Activated naive CD8-positive, alpha-beta T cell treated with anti-CD3 and anti-CD28 coated beads, Interleukin-2, amount 10 ng/mL, durations not matched to agents 7 days and 5 days (primary cell): ENCODE measurements around the gene UGT2B28. TPM values are rescaled to one million over a fixed set of nuclear protein-coding genes. Genes with fewer than 3 reads are reported as not detected.
"Not testable (repeated sequence)": the region's sequence is repeated elsewhere in the genome, so short reads cannot be mapped to it uniquely, and the experiment has no call there.

Experiments used
- ATAC-seq: fragments of 150-1000 bp; cut with Tn5 transposase; one replicate; pipeline ENCODE4 v1.10.0; 2021; ENCODE audit warnings: low read depth, moderate library complexity
- POLR2A ChIA-PET: fragments of 350-600 bp; sonication (Branson Sonifier 250); formaldehyde crosslinking; loops from one replicate; lab custom pipeline; 2021; ENCODE audit warnings: antibody characterized with exemption; lab: Charles Lee
- DNase-seq: peaks from one replicate; pipeline ENCODE4 v3.0.0; 2021
- H3K27ac Mint-ChIP-seq: one replicate; pipeline ENCODE4 v1.8.0; 2022; ENCODE audit warnings: mild to moderate bottlenecking, mixed read lengths
- H3K27me3 Mint-ChIP-seq: one replicate; pipeline ENCODE4 v1.8.0; 2022; ENCODE audit warnings: mild to moderate bottlenecking, moderate library complexity, mixed read lengths
- H3K36me3 Mint-ChIP-seq: one replicate; pipeline ENCODE4 v1.8.0; 2021; ENCODE audit warnings: mild to moderate bottlenecking, mixed read lengths
- H3K4me1 Mint-ChIP-seq: one replicate; pipeline ENCODE4 v1.8.0; 2021; ENCODE audit warnings: mixed read lengths
- H3K4me3 Mint-ChIP-seq: one replicate; pipeline ENCODE4 v1.8.0; 2022; ENCODE audit warnings: mild to moderate bottlenecking, moderate library complexity, mixed read lengths
- H3K9me3 Mint-ChIP-seq: one replicate; pipeline ENCODE4 v1.8.0; 2021; ENCODE audit warnings: mixed read lengths
- total RNA-seq, 2 experiments: library from RNA; stranded (reverse); gene quantifications; one replicate each; pipeline ENCODE4 v1.2.3, GENCODE V29; 2021

UGT2B28 gene
- total RNA-seq, 2 experiments from 2014 or later, result not detected

- H3K27me3 Mint-ChIP-seq, ATAC-seq, H3K36me3 Mint-ChIP-seq, DNase-seq, POLR2A ChIA-PET, H3K27ac Mint-ChIP-seq, H3K9me3 Mint-ChIP-seq, H3K4me3 Mint-ChIP-seq, H3K4me1 Mint-ChIP-seq: not testable (repeated sequence)
Observed at GRCh38 chr4:69317669-69318298, 37.5 kb downstream of the UGT2B28 start.

- ATAC-seq, result no peak
- H3K9me3 Mint-ChIP-seq, result no peaks in the 10 kb centered on the region
- no peaks in the 10 kb centered on the region for H3K27me3 Mint-ChIP-seq
- no peaks in the 10 kb centered on the region for H3K4me1 Mint-ChIP-seq
- POLR2A ChIA-PET, result no interaction called here
- no peak overlapping the region for H3K4me3 Mint-ChIP-seq
- H3K36me3 Mint-ChIP-seq, result no peaks in the 10 kb centered on the region
- no peak for DNase-seq
- H3K27ac Mint-ChIP-seq, result no peak overlapping the region
Observed at GRCh38 chr4:69321153-69321729, 41.0 kb downstream of the UGT2B28 start.

- H3K9me3 Mint-ChIP-seq, result no peaks in the 10 kb centered on the region
- H3K36me3 Mint-ChIP-seq, result no peaks in the 10 kb centered on the region
- ATAC-seq, result no peak
- no peaks in the 10 kb centered on the region for H3K4me1 Mint-ChIP-seq
- no peak overlapping the region for H3K27ac Mint-ChIP-seq
- POLR2A ChIA-PET, result no interaction called here
- DNase-seq, result no peak
- no peak overlapping the region for H3K4me3 Mint-ChIP-seq
- no peaks in the 10 kb centered on the region for H3K27me3 Mint-ChIP-seq
Observed at GRCh38 chr4:69322055-69322454, 41.8 kb downstream of the UGT2B28 start.

DNA sequence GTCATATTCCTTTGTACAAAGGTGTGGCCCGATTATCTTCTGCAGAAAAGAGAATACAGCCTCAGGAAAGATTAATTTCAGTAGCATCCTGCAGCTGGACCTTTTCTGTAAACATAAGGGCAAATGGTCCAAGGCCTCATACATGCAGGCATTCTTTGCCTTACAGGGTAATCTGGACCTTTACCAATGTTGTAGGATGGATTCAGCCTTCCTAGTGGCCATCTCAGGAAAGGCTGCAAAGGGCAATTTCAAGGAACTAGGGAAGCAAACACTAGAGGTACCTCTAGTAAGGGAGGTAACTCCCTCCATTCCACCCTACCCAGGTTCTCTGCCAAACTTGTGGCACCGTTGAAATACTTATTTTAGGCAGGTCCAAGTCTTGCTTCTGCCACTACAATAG is 43.0 kb downstream of the UGT2B28 start:
- Mint-ChIP-seq H3K36me3 (no peaks in the 10 kb centered on the region), H3K4me1 (no peaks in the 10 kb centered on the region), H3K27me3 (no peaks in the 10 kb centered on the region), H3K4me3 (no peak overlapping the region), H3K27ac (no peak overlapping the region), H3K9me3 (no peaks in the 10 kb centered on the region)
- DNase-seq, result no peak
- no peak for ATAC-seq
- POLR2A ChIA-PET, result no interaction called here

DNA sequence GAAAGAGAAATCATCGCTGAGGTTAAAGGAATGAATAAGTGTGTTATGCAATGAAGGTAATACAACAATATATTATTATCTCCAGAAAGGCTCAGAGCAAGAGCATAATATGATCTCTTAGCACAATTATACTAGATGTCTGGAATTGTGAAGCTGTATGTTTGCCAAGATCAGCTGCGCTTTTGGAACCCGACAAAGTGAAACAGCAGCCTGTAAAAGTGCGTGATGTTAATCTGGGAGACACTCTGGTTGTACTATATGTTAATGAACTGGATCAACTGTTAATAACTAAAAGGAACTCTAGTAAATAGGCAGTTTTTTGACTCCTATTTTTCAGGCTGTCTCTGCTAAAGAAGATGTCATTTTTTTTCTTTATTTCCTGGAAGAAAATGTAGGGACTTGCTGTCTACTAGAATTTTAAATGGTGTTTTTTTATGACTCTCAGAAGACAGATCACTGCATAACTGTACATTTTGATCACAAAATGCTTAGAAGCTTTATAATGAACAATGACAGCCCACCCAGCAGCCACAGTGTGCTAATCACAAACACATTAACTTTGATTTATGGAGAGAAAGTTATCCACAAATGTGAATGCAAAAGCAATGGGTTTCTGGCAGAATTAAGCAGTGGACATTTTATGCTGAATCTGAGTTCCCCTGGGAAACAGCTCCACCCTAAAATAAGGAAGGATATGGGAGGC is 50.2 kb downstream of the UGT2B28 start:
- Mint-ChIP-seq H3K27me3 (no peaks in the 10 kb centered on the region), H3K4me3 (no peak overlapping the region), H3K4me1 (no peaks in the 10 kb centered on the region), H3K36me3 (no peaks in the 10 kb centered on the region), H3K9me3 (no peaks in the 10 kb centered on the region), H3K27ac (no peak overlapping the region)
- ATAC-seq (no peak), DNase-seq (no peak)
- POLR2A ChIA-PET, result no interaction called here

GRCh38 chr4:69331304-69331703 is 51.0 kb downstream of the UGT2B28 start:
- H3K27ac Mint-ChIP-seq, result not testable (repeated sequence)

DNA sequence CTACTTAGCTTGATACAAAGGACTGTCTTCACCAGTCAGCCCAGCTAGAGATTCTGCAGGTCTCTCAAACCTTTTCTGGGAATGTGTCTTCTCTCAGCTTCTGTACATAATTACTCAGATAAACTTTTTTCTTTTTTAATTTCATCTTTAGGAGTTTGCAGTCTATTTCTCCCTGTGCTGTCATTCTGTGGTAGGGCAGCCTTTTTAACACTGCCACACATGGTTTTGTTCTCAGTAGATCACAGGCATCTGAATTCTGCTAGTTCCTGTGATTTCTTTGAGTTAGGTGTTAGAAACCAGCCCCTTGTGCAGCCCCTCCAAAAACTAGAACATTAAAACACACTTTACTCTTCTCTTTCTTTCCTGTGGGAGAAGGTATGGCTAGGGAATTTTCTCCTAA is 55.2 kb downstream of the UGT2B28 start:
- POLR2A ChIA-PET, H3K4me1 Mint-ChIP-seq, H3K9me3 Mint-ChIP-seq, ATAC-seq, H3K36me3 Mint-ChIP-seq, DNase-seq, H3K27ac Mint-ChIP-seq, H3K4me3 Mint-ChIP-seq, H3K27me3 Mint-ChIP-seq: not testable (repeated sequence)

More at GRCh38 chr4:69331304-69331703, 51.0 kb downstream of the UGT2B28 start:
- H3K27me3 Mint-ChIP-seq, ATAC-seq, POLR2A ChIA-PET, H3K4me3 Mint-ChIP-seq, H3K4me1 Mint-ChIP-seq, H3K9me3 Mint-ChIP-seq, DNase-seq, H3K36me3 Mint-ChIP-seq: not testable (repeated sequence)

- H3K9me3 Mint-ChIP-seq, H3K36me3 Mint-ChIP-seq, H3K27ac Mint-ChIP-seq, H3K4me3 Mint-ChIP-seq, H3K27me3 Mint-ChIP-seq, ATAC-seq, H3K4me1 Mint-ChIP-seq, DNase-seq, POLR2A ChIA-PET: not testable (repeated sequence)
Observed at GRCh38 chr4:69343114-69343513, 62.8 kb downstream of the UGT2B28 start.

DNA sequence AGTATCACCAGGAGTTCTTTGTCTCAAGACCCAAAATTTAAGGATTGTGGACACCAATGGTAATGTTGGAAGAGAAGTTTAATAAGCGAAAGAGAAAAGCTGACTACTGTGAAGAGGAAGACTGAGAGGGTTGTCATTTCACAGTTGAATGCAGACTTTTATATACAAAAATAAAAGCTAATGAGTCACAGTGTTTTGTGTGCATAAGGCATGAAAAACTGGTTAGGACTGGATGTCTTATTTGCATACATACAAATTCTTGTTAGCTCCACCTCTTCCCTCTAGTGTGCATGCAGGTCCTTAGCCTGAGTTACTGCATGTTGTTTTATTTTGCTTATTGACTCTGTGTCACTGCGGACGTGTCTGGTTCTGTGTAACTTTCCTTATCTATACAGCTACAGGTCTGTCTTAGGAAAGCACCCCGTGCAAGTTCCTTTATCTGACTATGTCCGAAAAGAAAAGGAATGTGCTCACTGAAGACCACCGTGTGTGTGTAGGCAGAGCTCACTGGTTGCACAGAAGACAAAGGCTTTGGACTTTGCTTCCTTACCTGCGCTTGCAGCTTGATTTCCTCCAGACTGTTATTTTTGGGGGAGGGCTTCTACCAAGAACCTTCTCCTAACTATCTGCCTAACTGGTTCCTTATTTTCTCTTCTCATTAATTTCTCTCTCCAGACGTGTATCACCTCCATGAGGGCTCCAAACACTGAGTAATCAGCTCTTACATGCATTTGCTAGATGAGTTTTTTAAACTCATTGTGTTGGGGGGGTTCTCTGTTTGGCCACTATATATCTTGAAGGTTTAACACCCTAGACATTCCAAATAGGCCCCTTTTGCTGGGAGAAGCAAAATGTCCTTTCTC is 63.5 kb downstream of the UGT2B28 start:
- ATAC-seq, H3K27ac Mint-ChIP-seq, H3K4me1 Mint-ChIP-seq, H3K9me3 Mint-ChIP-seq, POLR2A ChIA-PET, DNase-seq, H3K36me3 Mint-ChIP-seq, H3K27me3 Mint-ChIP-seq, H3K4me3 Mint-ChIP-seq: not testable (repeated sequence)

Other genes starting within 250 kb of the UGT2B28 start
- gene UGT2B7, start 184.0 kb upstream of the UGT2B28 start, total RNA-seq, result not detected
- not detected for gene UGT2B11, start 65.7 kb upstream of the UGT2B28 start, total RNA-seq
- not detected for gene UGT2B4, start 215.4 kb downstream of the UGT2B28 start, total RNA-seq